Epithelial cell of esophagus (primary cell): ENCODE measurements around the gene CDKAL1.
"Not testable (repeated sequence)": the region's sequence is repeated elsewhere in the genome, so short reads cannot be mapped to it uniquely, and the experiment has no call there.

Experiments
- DNase-seq: peaks from one replicate; pipeline ENCODE4 v3.0.0; 2010; ENCODE audit warnings: low read depth
- H3K4me3 ChIP-seq: 2 replicates; pipeline ENCODE4 v1.5.1; 2011; ENCODE audit warnings: mild to moderate bottlenecking, low read length, control low read depth
- TF ChIP-seq, protein P1 (sequence below): IDR thresholded peaks from 2 replicates; pipeline ENCODE4 v1.5.1; 2011; ENCODE audit warnings: low read depth, mild to moderate bottlenecking, low read length, control low read depth, inconsistent platforms; ENCODE audit not compliant: insufficient read depth; ENCODE audit errors: missing control alignments

CDKAL1 gene

DNA sequence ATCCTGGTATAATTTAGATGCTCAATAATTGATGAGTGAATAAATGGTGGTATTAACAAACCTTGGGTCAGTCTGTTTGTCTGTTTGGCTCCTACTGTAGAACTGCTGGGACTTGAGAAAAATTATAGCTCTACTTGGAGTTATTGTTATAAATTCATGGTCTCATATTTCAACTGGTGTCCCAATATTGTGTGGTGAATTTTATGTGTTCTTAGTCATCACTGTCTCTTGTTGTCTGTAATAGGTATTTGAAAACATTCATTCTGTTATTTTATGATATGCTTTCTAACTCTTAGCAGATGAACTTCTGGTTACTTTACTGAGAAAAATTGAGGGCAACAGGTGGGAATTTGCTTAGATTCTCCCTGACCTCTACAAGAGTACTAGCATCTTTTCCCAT, 221.4 kb downstream of the CDKAL1 start:
- DNase-seq = peak; percentile 9
- H3K4me3 ChIP-seq = no peak overlapping the region
- TF ChIP-seq, protein P1, sequence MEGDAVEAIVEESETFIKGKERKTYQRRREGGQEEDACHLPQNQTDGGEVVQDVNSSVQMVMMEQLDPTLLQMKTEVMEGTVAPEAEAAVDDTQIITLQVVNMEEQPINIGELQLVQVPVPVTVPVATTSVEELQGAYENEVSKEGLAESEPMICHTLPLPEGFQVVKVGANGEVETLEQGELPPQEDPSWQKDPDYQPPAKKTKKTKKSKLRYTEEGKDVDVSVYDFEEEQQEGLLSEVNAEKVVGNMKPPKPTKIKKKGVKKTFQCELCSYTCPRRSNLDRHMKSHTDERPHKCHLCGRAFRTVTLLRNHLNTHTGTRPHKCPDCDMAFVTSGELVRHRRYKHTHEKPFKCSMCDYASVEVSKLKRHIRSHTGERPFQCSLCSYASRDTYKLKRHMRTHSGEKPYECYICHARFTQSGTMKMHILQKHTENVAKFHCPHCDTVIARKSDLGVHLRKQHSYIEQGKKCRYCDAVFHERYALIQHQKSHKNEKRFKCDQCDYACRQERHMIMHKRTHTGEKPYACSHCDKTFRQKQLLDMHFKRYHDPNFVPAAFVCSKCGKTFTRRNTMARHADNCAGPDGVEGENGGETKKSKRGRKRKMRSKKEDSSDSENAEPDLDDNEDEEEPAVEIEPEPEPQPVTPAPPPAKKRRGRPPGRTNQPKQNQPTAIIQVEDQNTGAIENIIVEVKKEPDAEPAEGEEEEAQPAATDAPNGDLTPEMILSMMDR = no peak

DNA sequence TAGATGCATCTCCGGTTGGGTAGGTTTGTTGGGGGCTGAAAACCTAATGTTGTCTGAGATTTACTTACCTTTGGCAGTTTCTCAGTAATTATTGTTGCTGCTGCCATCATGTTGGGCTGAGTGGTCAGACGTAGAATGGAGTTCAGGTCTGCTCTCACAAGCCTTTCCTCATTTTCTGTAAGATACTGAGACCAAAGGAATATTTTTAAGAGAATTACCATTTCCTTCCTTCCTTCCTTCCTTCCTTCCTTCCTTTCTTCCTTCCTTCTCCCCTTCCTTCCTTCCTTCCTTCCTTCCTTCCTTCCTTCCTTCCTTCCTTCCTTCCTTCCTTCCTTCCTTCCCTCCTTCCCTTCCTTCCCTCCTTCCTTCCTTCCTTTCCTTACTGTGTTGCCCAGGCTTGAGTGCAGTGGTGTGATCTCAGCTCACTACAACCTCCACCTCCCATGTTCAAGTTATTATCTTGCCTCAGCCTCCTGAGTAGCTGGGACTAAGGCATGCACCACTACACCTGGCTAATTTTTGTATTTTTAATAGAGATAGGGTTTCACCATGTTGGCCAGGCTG, 222.4 kb downstream of the CDKAL1 start:
- H3K4me3 ChIP-seq, DNase-seq: not testable (repeated sequence)

DNA sequence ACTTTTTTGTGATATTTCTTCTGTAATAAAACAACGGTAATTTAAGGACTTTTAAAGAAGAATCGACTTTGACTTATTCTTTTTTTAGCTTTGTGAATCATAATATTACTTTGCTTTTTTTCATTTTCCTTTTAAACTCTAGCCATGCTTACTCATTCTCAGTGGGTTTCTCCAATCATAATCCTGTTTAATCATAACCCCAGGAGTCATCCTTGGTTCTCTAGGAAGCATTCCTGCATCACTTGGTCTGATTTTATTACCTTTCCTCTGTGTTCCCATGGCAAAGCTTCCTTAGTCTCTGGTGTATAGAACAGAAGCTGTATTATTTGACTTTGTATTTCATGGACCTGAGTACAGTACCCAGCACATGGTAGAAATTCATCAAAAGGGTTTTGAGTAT, 223.5 kb downstream of the CDKAL1 start:
- TF ChIP-seq, protein P1 = no peak
- DNase-seq = peak; percentile 32

DNA sequence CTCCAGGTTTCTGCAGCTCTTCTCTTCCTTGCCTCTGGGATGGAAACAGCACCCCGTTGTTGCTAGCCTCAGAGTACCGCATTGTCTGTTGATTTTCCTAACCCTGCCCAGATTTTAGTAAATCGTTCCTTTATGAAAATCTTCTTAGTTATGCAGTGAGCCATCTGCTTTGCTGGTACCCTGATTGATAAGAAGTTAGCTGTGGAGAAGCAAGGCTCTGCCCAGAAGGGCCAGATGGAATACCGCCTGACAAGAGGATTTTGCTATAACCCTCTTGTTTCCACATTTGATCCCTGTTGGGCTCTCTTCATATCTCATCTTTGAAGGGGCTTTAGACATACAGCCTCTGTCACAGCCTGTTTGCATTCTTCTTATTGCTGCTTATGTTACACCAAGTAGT, 229.0 kb downstream of the CDKAL1 start:
- H3K4me3 ChIP-seq = no peak overlapping the region
- TF ChIP-seq, protein P1 = no peak
- DNase-seq = no peak

More for the DNA sequence above, 223.5 kb downstream of the CDKAL1 start:
- no peak overlapping the region for H3K4me3 ChIP-seq

DNA sequence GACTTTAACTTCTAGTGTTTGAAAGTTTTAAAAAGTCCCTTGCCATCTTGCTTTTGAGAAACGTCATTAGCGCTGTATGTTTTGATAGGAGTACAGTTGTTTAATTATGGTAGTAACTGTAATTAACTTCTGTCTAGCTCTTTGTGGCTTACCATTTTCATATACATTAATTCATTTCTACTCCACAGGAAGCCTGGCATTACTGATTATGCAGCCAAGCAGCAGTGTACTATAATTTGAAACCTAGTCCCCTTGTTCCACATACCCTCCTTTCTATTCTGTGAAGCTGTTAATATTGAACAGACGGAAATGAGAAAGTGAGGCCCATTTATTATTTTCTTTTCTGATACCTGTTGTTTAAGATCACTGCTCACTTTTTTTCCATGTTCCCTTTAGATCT, 235.4 kb downstream of the CDKAL1 start:
- H3K4me3 ChIP-seq = no peak overlapping the region
- TF ChIP-seq, protein P1 = no peak
- DNase-seq = no peak

DNA sequence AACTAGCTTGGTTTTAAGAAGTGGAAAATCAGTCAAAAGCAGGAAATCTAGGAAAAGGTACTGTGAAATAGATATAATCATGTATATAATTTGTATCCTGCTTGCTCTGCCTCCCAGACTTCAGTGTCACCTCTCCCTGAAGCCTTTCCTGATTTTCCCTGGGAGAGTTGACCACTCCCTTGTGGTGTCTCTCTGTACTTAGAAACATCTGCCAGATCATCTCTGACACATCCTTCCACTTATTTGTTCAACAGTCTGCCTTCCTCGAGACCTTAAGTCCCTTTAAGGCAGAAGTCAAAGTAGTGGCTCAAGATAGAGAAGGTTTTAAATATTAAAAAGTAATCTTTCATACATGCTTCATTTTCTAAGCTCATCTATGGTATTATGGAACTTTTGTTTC, 236.5 kb downstream of the CDKAL1 start:
- no peak overlapping the region for H3K4me3 ChIP-seq
- peak; percentile 14 for DNase-seq
- TF ChIP-seq, protein P1 = no peak

DNA sequence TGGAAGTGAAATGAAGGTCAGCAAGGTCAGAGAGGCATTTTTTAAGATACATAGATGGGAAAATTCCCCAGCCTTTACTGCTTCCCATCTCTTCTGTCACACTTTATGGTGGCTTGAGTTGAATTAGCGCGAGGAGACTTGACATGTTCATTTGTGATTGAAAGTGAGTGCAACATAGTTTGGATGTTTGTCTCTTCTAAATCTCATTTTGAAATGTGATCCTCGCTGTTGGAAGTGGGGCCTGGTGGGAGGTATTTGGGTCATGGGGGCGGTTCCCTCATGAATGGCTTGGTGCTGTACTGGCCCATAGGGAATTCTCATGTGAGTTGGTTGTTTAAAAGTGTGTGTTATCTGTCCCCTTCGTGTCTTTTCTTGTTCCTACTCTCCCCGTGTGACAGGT, 237.2 kb downstream of the CDKAL1 start:
- TF ChIP-seq, protein P1 = no peak
- no peak for DNase-seq
- no peak overlapping the region for H3K4me3 ChIP-seq
